IPS-18a (cell line): ENCODE data around the gene KRT33B.
"Not testable (repeated sequence)": the region's sequence is repeated elsewhere in the genome, so short reads cannot be mapped to it uniquely, and the experiment has no call there.

Experiments used
- H3K27ac ChIP-seq: one replicate; pipeline ENCODE4 v1.5.1; 2013; ENCODE audit warnings: low read length
- H3K27me3 ChIP-seq: one replicate; pipeline ENCODE4 v1.6.1; 2013; ENCODE audit warnings: mild to moderate bottlenecking, low read length; ENCODE audit not compliant: control insufficient read depth, insufficient read depth
- H3K36me3 ChIP-seq: one replicate; pipeline ENCODE4 v1.6.1; 2013; ENCODE audit warnings: low read depth, low read length; ENCODE audit not compliant: control insufficient read depth
- H3K4me1 ChIP-seq: one replicate; pipeline ENCODE4 v1.6.1; 2013; ENCODE audit warnings: low read depth, low read length; ENCODE audit not compliant: control insufficient read depth
- H3K4me3 ChIP-seq: one replicate; pipeline ENCODE4 v1.5.1; 2013; ENCODE audit warnings: low read length
- H3K9ac ChIP-seq: one replicate; pipeline ENCODE4 v1.6.1; 2013; ENCODE audit warnings: mild to moderate bottlenecking, low read length, moderate library complexity
- H3K9me3 ChIP-seq: one replicate; pipeline ENCODE4 v1.6.1; 2013; ENCODE audit warnings: low read depth, low read length; ENCODE audit not compliant: control insufficient read depth

Gene KRT33B

GRCh38 chr17:41392278-41392677, 22.7 kb upstream of the KRT33B start:
- Histone ChIP-seq H3K4me3 (no peak overlapping the region), H3K9me3 (no peaks in the 10 kb centered on the region), H3K4me1 (no peaks in the 10 kb centered on the region), H3K27ac (no peak overlapping the region), H3K27me3 (no peaks in the 10 kb centered on the region), H3K9ac (no peak overlapping the region), H3K36me3 (no peaks in the 10 kb centered on the region)

GRCh38 chr17:41391535-41391934, 21.9 kb upstream of the KRT33B start:
- no peak overlapping the region for H3K9ac ChIP-seq
- no peak overlapping the region for H3K4me3 ChIP-seq
- no peaks in the 10 kb centered on the region for H3K9me3 ChIP-seq
- H3K27me3 ChIP-seq, result no peaks in the 10 kb centered on the region
- no peaks in the 10 kb centered on the region for H3K36me3 ChIP-seq
- no peaks in the 10 kb centered on the region for H3K4me1 ChIP-seq
- H3K27ac ChIP-seq, result no peak overlapping the region

- H3K9ac ChIP-seq, result no peak overlapping the region
- H3K4me3 ChIP-seq, result no peak overlapping the region
- no peaks in the 10 kb centered on the region for H3K36me3 ChIP-seq
- no peak overlapping the region for H3K27ac ChIP-seq
- no peaks in the 10 kb centered on the region for H3K27me3 ChIP-seq
- no peaks in the 10 kb centered on the region for H3K9me3 ChIP-seq
- H3K4me1 ChIP-seq, result no peaks in the 10 kb centered on the region
These were observed 20.9 kb upstream of the KRT33B start for GRCh38 chr17:41390411-41390938.

GRCh38 chr17:41387670-41388069, 18.1 kb upstream of the KRT33B start:
- no peak overlapping the region for H3K9ac ChIP-seq
- H3K4me3 ChIP-seq, result no peak overlapping the region
- no peak overlapping the region for H3K27ac ChIP-seq
- H3K27me3 ChIP-seq, result no peaks in the 10 kb centered on the region
- no peaks in the 10 kb centered on the region for H3K4me1 ChIP-seq
- H3K36me3 ChIP-seq, result no peaks in the 10 kb centered on the region
- H3K9me3 ChIP-seq, result no peaks in the 10 kb centered on the region

- no peaks in the 10 kb centered on the region for H3K4me1 ChIP-seq
- no peak overlapping the region for H3K9ac ChIP-seq
- no peak overlapping the region for H3K4me3 ChIP-seq
- H3K36me3 ChIP-seq, result no peaks in the 10 kb centered on the region
- no peaks in the 10 kb centered on the region for H3K9me3 ChIP-seq
- H3K27ac ChIP-seq, result no peak overlapping the region
- H3K27me3 ChIP-seq, result no peaks in the 10 kb centered on the region
These were observed 16.6 kb upstream of the KRT33B start for GRCh38 chr17:41386227-41386626.

- no peak overlapping the region for H3K9ac ChIP-seq
- H3K27me3 ChIP-seq, result no peaks in the 10 kb centered on the region
- H3K36me3 ChIP-seq, result no peaks in the 10 kb centered on the region
- H3K4me1 ChIP-seq, result no peaks in the 10 kb centered on the region
- no peak overlapping the region for H3K27ac ChIP-seq
- H3K4me3 ChIP-seq, result no peak overlapping the region
- H3K9me3 ChIP-seq, result no peaks in the 10 kb centered on the region
These were observed 14.1 kb upstream of the KRT33B start for GRCh38 chr17:41383690-41384089.

- no peaks in the 10 kb centered on the region for H3K9me3 ChIP-seq
- no peak overlapping the region for H3K4me3 ChIP-seq
- H3K9ac ChIP-seq, result no peak overlapping the region
- H3K4me1 ChIP-seq, result no peaks in the 10 kb centered on the region
- no peaks in the 10 kb centered on the region for H3K36me3 ChIP-seq
- H3K27me3 ChIP-seq, result no peaks in the 10 kb centered on the region
- H3K27ac ChIP-seq, result no peak overlapping the region
These were observed 12.8 kb upstream of the KRT33B start for GRCh38 chr17:41382394-41382793.

- not testable (repeated sequence) for H3K27me3 ChIP-seq, H3K4me1 ChIP-seq, H3K27ac ChIP-seq, H3K9ac ChIP-seq, H3K4me3 ChIP-seq, H3K9me3 ChIP-seq, H3K36me3 ChIP-seq
These were observed 12.3 kb upstream of the KRT33B start, which contains the start of gene KRT34 for GRCh38 chr17:41381943-41382342. Gene KRT34, minus strand, starts transcription at chr17:41382306. Its CDS starts 60 bp downstream, at chr17:41382246.

- not testable (repeated sequence) for H3K4me1 ChIP-seq, H3K9ac ChIP-seq, H3K27me3 ChIP-seq, H3K36me3 ChIP-seq, H3K4me3 ChIP-seq, H3K9me3 ChIP-seq, H3K27ac ChIP-seq
These were observed 10.5 kb upstream of the KRT33B start for GRCh38 chr17:41380091-41380490.

- H3K4me3 ChIP-seq, result no peak overlapping the region
- H3K36me3 ChIP-seq, result no peaks in the 10 kb centered on the region
- no peaks in the 10 kb centered on the region for H3K9me3 ChIP-seq
- no peak overlapping the region for H3K9ac ChIP-seq
- no peaks in the 10 kb centered on the region for H3K27me3 ChIP-seq
- H3K4me1 ChIP-seq, result no peaks in the 10 kb centered on the region
- H3K27ac ChIP-seq, result no peak overlapping the region
These were observed 7.9 kb upstream of the KRT33B start for GRCh38 chr17:41377546-41377945.

- no peaks in the 10 kb centered on the region for H3K4me1 ChIP-seq
- H3K36me3 ChIP-seq, result no peaks in the 10 kb centered on the region
- no peak overlapping the region for H3K4me3 ChIP-seq
These were observed 590 bp downstream of the KRT33B start for GRCh38 chr17:41369023-41369422.

GRCh38 chr17:41367426-41368075, 2.1 kb downstream of the KRT33B start:
- no peak overlapping the region for H3K9ac ChIP-seq
- H3K36me3 ChIP-seq, result no peaks in the 10 kb centered on the region
- H3K4me3 ChIP-seq, result no peak overlapping the region
- H3K9me3 ChIP-seq, result no peaks in the 10 kb centered on the region
- H3K4me1 ChIP-seq, result no peaks in the 10 kb centered on the region
- no peak overlapping the region for H3K27ac ChIP-seq
- no peaks in the 10 kb centered on the region for H3K27me3 ChIP-seq

More at GRCh38 chr17:41369023-41369422, 590 bp downstream of the KRT33B start:
- H3K27me3 ChIP-seq, result no peaks in the 10 kb centered on the region
- no peaks in the 10 kb centered on the region for H3K9me3 ChIP-seq
- H3K27ac ChIP-seq, result no peak overlapping the region
- no peak overlapping the region for H3K9ac ChIP-seq
